BJ (cell line): ENCODE data around the gene GPC6. TPM values are rescaled to one million over a fixed set of nuclear protein-coding genes. Genes with fewer than 3 reads are reported as not detected.
"Not testable (repeated sequence)": the region's sequence is repeated elsewhere in the genome, so short reads cannot be mapped to it uniquely, and the experiment has no call there.

Experiments
- CTCF ChIA-PET: fragments of 350-600 bp; formaldehyde crosslinking; extraction: SDS; loops from one replicate; lab custom pipeline; 2021; ENCODE audit warnings: antibody characterized with exemption, inconsistent platforms; lab: Yijun Ruan, JAX
- POLR2A ChIA-PET: fragments of 300-600 bp; sonication (Branson Sonifier 250); formaldehyde crosslinking; extraction: SDS; loops from one replicate; lab custom pipeline; 2021; ENCODE audit warnings: antibody characterized with exemption; lab: Charles Lee
- DNase-seq: peaks from one replicate; pipeline ENCODE4 v3.0.0-alpha.2; 2011; ENCODE audit warnings: low read depth
- H3K27me3 ChIP-seq: 2 replicates; pipeline ENCODE4 v1.6.0; 2011; ENCODE audit warnings: low read length; ENCODE audit not compliant: control insufficient read depth, insufficient read depth
- H3K36me3 ChIP-seq: 2 replicates; pipeline ENCODE4 v1.5.1; 2011; ENCODE audit warnings: low read length; ENCODE audit not compliant: control insufficient read depth, insufficient read depth
- H3K4me3 ChIP-seq: 2 replicates; pipeline ENCODE4 v1.5.1; 2011; ENCODE audit warnings: low read depth, mild to moderate bottlenecking, control low read depth, low read length
- CTCF ChIP-seq: IDR thresholded peaks from 2 replicates; pipeline ENCODE4 v1.5.1; 2011; ENCODE audit warnings: low read depth, mild to moderate bottlenecking, control low read depth, inconsistent platforms, low read length, moderate library complexity; ENCODE audit not compliant: insufficient read depth
- polyA plus RNA-seq: library from polyadenylated mRNA; depleted of rRNA; stranded (reverse); fragments of >200 nt; gene quantifications from 2 replicates; pipeline ENCODE4 v1.2.3, GENCODE V29; 2011

The GPC6 gene
- polyA plus RNA-seq, 1 experiment: 23.0 TPM

GRCh38 chr13:94204163-94204562 lies 977.6 kb downstream of the GPC6 start:
- POLR2A ChIA-PET: no interaction called here
- no peaks in the 10 kb centered on the region for H3K36me3 ChIP-seq
- no peak for DNase-seq
- no peak overlapping the region for H3K4me3 ChIP-seq
- no peak for TF ChIP-seq CTCF
- CTCF ChIA-PET: interaction anchor here (1.3 kb wide), 1 partner anchor 12 kb away, joined by 4 read pairs; no protein-coding TSS in a partner anchor
- no peaks in the 10 kb centered on the region for H3K27me3 ChIP-seq

GRCh38 chr13:94204946-94205345 lies 978.3 kb downstream of the GPC6 start:
- CTCF ChIA-PET: interaction anchor here (0.6 kb wide), 1 partner anchor 129 kb away, joined by 3 read pairs; no protein-coding TSS in a partner anchor
- H3K27me3 ChIP-seq: no peaks in the 10 kb centered on the region
- no peak overlapping the region for H3K4me3 ChIP-seq
- H3K36me3 ChIP-seq: no peaks in the 10 kb centered on the region
- no peak for TF ChIP-seq CTCF
- POLR2A ChIA-PET: no interaction called here
- DNase-seq: no peak

- no peak for TF ChIP-seq CTCF
- no peak for DNase-seq
- CTCF ChIA-PET: interaction anchor here (1.2 kb wide), 1 partner anchor 13 kb away, joined by 3 read pairs; no protein-coding TSS in a partner anchor
- Histone ChIP-seq H3K27me3 (no peaks in the 10 kb centered on the region), H3K4me3 (no peak overlapping the region), H3K36me3 (no peaks in the 10 kb centered on the region)
- POLR2A ChIA-PET: no interaction called here
Measured at GRCh38 chr13:94205896-94206295, 979.3 kb downstream of the GPC6 start.

GRCh38 chr13:94209117-94209516 lies 982.5 kb downstream of the GPC6 start:
- Histone ChIP-seq H3K4me3 (no peak overlapping the region), H3K36me3 (no peaks in the 10 kb centered on the region), H3K27me3 (no peaks in the 10 kb centered on the region)
- CTCF ChIA-PET: no interaction called here
- no peak for TF ChIP-seq CTCF
- POLR2A ChIA-PET: interaction anchor here (0.6 kb wide), 1 partner anchor 1314 kb away, joined by 4 read pairs; no protein-coding TSS in a partner anchor
- DNase-seq: no peak

- DNase-seq, CTCF ChIA-PET, H3K4me3 ChIP-seq, H3K27me3 ChIP-seq, H3K36me3 ChIP-seq: not testable (repeated sequence)
- POLR2A ChIA-PET: interaction anchor here (0.6 kb wide), 1 partner anchor 1315 kb away, joined by 4 read pairs; no protein-coding TSS in a partner anchor
Measured at GRCh38 chr13:94209913-94210312, 983.3 kb downstream of the GPC6 start.

- POLR2A ChIA-PET: no interaction called here
- DNase-seq: no peak
- H3K36me3 ChIP-seq: no peaks in the 10 kb centered on the region
- CTCF ChIA-PET: interaction anchor here (1.4 kb wide), 1 partner anchor 12 kb away, joined by 5 read pairs; no protein-coding TSS in a partner anchor
- no peak for TF ChIP-seq CTCF
- H3K4me3 ChIP-seq: no peak overlapping the region
- no peaks in the 10 kb centered on the region for H3K27me3 ChIP-seq
Measured at GRCh38 chr13:94210816-94211215, 984.2 kb downstream of the GPC6 start.
